BE2C (cell line): ENCODE measurements around the gene TACR2.

Experiments
- DNase-seq: peaks from one replicate; pipeline ENCODE4 v3.0.0-alpha.2; 2020
- H3K27me3 ChIP-seq: fragments of 250-450 bp; sonication (Bioruptor Pico); 2 replicates; pipeline ENCODE4 v1.5.1; 2020; ENCODE audit warnings: mild to moderate bottlenecking
- H3K36me3 ChIP-seq: fragments of 250-450 bp; sonication (Bioruptor Pico); 2 replicates; pipeline ENCODE4 v1.5.1; 2020; ENCODE audit warnings: mild to moderate bottlenecking
- H3K4me1 ChIP-seq: fragments of 250-450 bp; sonication (Bioruptor Pico); 2 replicates; pipeline ENCODE4 v1.5.1; 2020
- H3K4me3 ChIP-seq: 2 replicates; pipeline ENCODE4 v1.5.1; 2011; ENCODE audit warnings: low read depth, low read length
- H3K9me3 ChIP-seq: fragments of 250-450 bp; sonication (Bioruptor Pico); 2 replicates; pipeline ENCODE4 v1.5.1; 2020
- TF ChIP-seq, protein P1 (sequence below): IDR thresholded peaks from 2 replicates; pipeline ENCODE4 v1.5.1; 2012; ENCODE audit warnings: mild to moderate bottlenecking, low read depth, low read length

TACR2 gene

DNA sequence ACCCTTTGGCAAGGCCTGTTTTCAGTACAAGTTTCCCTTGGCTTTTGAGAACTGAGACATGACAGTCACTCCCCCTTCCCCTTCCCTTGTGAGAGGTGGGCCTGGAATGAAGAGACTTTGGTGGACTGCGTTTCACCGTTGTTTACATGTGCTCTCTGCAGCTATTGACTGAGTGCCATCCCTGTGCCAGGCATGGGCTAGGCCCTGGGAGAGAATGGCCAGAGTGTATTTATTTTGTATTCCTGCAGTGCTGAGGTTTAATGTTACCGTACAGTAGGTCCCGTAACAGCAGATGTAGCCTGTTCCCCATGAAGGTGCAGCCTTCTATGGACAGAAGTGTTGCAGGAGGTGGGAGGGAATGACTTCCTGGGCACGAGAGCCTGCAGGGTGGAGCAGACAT is 50.0 kb downstream of the TACR2 start:
- H3K9me3 ChIP-seq: no peaks in the 10 kb centered on the region
- TF ChIP-seq, protein P1, sequence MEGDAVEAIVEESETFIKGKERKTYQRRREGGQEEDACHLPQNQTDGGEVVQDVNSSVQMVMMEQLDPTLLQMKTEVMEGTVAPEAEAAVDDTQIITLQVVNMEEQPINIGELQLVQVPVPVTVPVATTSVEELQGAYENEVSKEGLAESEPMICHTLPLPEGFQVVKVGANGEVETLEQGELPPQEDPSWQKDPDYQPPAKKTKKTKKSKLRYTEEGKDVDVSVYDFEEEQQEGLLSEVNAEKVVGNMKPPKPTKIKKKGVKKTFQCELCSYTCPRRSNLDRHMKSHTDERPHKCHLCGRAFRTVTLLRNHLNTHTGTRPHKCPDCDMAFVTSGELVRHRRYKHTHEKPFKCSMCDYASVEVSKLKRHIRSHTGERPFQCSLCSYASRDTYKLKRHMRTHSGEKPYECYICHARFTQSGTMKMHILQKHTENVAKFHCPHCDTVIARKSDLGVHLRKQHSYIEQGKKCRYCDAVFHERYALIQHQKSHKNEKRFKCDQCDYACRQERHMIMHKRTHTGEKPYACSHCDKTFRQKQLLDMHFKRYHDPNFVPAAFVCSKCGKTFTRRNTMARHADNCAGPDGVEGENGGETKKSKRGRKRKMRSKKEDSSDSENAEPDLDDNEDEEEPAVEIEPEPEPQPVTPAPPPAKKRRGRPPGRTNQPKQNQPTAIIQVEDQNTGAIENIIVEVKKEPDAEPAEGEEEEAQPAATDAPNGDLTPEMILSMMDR: no peak
- H3K36me3 ChIP-seq: peaks cover 75% of the 10 kb centered on the region
- H3K27me3 ChIP-seq: no peaks in the 10 kb centered on the region
- no peak for DNase-seq
- peaks cover 9% of the 10 kb centered on the region for H3K4me1 ChIP-seq
- H3K4me3 ChIP-seq: no peak overlapping the region

DNA sequence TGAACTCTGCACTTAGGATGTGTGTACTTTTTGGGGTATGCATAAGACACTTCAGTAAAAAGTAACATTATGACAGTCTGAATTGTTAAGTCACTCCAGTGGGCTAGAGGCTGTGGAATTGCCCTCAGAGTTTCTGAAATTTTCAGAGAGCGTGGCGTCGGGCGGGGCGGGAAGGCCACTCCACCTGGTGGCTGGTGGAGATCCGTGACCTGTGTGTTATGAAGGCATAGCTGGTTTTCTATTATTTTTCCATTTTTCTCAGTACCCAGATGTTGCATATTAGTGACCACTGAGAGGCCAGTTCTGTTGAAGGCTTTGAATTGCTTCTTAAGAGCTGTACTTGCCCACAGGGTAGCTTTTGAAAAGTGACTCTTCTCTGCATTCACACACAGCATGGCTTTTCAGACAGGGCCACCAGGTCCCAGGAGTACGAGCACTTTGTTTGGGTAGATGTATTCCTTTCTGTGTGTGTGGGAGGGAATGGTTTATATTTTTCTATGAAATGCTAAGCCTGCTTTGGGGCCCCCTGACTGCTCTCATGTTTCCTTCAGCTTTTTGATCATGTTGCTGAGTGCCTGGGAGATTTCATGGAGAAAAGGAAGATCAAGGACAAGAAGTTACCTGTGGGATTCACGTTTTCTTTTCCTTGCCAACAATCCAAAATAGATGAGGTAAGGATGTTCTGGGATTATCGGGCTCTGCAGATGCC is 52.3 kb downstream of the TACR2 start:
- Histone ChIP-seq H3K36me3 (peaks cover 81% of the 10 kb centered on the region), H3K4me3 (no peak overlapping the region), H3K27me3 (no peaks in the 10 kb centered on the region), H3K9me3 (no peaks in the 10 kb centered on the region), H3K4me1 (peaks cover 15% of the 10 kb centered on the region)
- DNase-seq: no peak
- TF ChIP-seq, protein P1: no peak

DNA sequence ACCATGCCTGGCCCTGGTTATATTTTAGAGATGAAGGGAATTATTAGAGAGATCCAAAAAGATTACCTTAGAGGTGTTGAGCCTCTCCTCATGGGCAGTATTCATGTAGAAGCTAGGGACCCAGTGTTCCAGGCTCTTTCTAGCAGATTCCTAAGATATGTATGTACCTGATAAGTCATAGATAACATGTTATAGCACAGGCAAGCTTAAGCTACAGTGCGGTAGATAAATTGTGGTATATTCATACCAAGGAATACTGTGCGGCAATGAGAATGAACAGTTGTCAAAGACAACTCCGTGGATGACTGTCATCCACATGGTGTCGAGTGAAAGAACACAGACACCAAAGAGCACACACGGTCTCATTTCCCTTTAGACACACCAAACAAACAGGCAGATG is 53.1 kb downstream of the TACR2 start:
- Histone ChIP-seq H3K36me3 (peaks cover 74% of the 10 kb centered on the region), H3K9me3 (no peaks in the 10 kb centered on the region), H3K4me3 (no peak overlapping the region), H3K4me1 (peaks cover 15% of the 10 kb centered on the region), H3K27me3 (no peaks in the 10 kb centered on the region)
- TF ChIP-seq, protein P1: no peak
- DNase-seq: no peak

DNA sequence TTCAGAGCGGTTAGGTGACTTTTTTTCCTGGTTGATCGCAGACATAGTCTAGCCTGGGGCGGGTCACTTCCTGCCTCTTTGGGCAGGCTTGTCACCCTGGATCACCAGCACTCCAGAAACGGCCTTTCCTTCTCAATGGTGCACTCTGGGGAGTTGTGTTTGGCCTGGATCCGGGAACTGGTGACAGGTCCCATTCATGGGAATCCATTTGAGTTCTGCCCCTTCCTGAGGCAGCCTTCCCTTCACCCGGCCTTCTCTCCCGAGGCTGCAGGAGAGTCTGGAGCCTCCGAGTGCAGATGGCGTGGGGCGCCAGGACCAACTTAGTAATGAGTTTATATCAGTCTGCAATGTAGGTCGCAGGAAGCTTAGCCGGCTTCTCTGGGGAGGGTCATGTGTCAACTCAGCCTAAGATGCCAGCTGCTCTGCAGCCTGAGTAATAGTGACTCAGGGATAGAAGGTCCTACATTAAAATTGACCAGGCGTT is 54.2 kb downstream of the TACR2 start:
- TF ChIP-seq, protein P1: no peak
- peaks cover 20% of the 10 kb centered on the region for H3K4me1 ChIP-seq
- H3K27me3 ChIP-seq: no peaks in the 10 kb centered on the region
- DNase-seq: peak; percentile 84
- H3K9me3 ChIP-seq: no peaks in the 10 kb centered on the region
- no peak overlapping the region for H3K4me3 ChIP-seq
- H3K36me3 ChIP-seq: peaks cover 67% of the 10 kb centered on the region

DNA sequence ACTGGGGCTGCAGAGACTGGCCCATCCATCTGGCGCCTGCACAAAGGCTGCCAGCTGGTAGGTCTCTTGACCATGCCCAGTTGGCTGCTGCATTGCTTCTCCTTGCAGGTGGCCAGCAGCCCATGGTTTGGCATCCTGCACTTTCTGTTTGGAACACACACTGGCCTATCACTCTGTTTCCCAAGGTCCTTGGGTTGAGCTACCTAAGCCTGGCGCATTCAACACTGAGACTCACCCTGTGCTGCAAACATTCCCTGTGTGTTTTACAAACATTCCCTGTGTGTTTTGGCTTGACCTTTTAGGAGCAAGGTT is 55.5 kb downstream of the TACR2 start:
- peaks cover 56% of the 10 kb centered on the region for H3K36me3 ChIP-seq
- DNase-seq: no peak
- H3K9me3 ChIP-seq: no peaks in the 10 kb centered on the region
- peaks cover 20% of the 10 kb centered on the region for H3K4me1 ChIP-seq
- no peak overlapping the region for H3K4me3 ChIP-seq
- no peaks in the 10 kb centered on the region for H3K27me3 ChIP-seq
- TF ChIP-seq, protein P1: no peak

DNA sequence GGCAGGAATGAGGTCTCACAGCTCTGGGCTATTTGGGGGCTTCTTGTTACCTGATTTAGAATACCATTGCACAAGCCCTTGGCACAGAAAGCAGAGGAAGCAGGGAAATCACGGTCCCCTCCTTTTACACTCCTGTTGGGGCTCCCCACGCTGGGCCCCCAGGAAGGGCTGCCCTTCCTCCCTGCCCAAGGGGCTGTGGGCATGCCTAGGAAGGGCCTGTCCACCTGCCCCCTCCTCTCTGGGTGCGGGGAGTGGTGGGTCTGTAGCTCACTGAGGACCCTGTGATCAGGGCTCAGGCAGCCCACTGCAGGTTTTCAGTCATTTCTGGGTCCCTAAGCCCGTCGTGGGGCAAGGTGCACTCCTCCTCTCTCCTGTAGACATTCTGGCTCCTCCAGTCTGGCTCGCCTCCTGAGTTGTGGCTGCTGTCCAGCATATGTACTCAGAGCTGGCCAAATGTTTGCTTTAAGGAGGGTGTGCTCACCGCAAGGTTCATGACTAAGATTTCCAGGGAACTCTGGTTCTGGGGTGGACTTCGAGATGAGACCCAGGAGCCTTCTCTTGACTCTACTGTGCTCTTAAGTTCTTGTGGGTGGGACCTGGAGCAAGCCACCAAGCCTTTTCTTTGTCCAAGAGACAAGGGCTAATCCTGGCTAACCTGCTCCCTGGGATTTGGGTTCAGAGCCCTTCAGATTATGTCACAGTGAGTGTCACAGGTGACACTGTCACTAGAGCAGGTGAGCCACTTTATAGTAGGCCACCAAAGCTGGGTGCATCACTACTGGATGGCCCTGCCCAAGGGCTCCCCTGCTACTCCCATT is 56.0 kb downstream of the TACR2 start:
- H3K9me3 ChIP-seq: no peaks in the 10 kb centered on the region
- peaks cover 20% of the 10 kb centered on the region for H3K4me1 ChIP-seq
- H3K36me3 ChIP-seq: peaks cover 51% of the 10 kb centered on the region
- no peak overlapping the region for H3K4me3 ChIP-seq
- H3K27me3 ChIP-seq: no peaks in the 10 kb centered on the region
- no peak for DNase-seq
- TF ChIP-seq, protein P1: no peak
